HFFc6 (cell line): ENCODE data around the gene CDK14. TPM values are rescaled to one million over a fixed set of nuclear protein-coding genes. Genes with fewer than 3 reads are reported as not detected.

ENCODE experiments used
- DNase-seq: peaks from one replicate; pipeline ENCODE4 v3.0.0-alpha.2; 2018
- H3K27ac Mint-ChIP-seq: 2 replicates; pipeline ENCODE4 v1.8.0; 2020; ENCODE audit warnings: mild to moderate bottlenecking, mixed read lengths
- H3K27me3 Mint-ChIP-seq: 2 replicates; pipeline ENCODE4 v1.8.0; 2021; ENCODE audit warnings: mild to moderate bottlenecking, moderate library complexity, mixed read lengths; ENCODE audit not compliant: insufficient read depth
- H3K36me3 Mint-ChIP-seq: 2 replicates; pipeline ENCODE4 v1.8.0; 2021; ENCODE audit warnings: low read depth, mixed read lengths
- H3K4me1 Mint-ChIP-seq: 2 replicates; pipeline ENCODE4 v1.8.0; 2020; ENCODE audit warnings: low read depth, mixed read lengths
- H3K4me3 Mint-ChIP-seq: 2 replicates; pipeline ENCODE4 v1.8.0; 2020; ENCODE audit warnings: mild to moderate bottlenecking, moderate library complexity, mixed read lengths
- H3K9me3 Mint-ChIP-seq: 2 replicates; pipeline ENCODE4 v1.8.0; 2020; ENCODE audit warnings: mild to moderate bottlenecking, mixed read lengths
- CTCF ChIP-seq: fragments of 200-600 bp; sonication (generic); IDR thresholded peaks from 2 replicates; pipeline ENCODE4 v1.5.0; 2021; ENCODE audit warnings: antibody characterized with exemption, mild to moderate bottlenecking
- total RNA-seq, 6 experiments: library from RNA; stranded (reverse); fragmentation: NEBNext Ultra II Directional; extraction: Animal tissue kit (Norgen Biotek cat#: 25700); gene quantifications; 2 replicates in 1 of 6; 3 replicates in 5 of 6; pipeline ENCODE4 v1.2.3, GENCODE V29; 2021

The CDK14 gene
- total RNA-seq, 6 experiments from 2014 or later, result 18.4 to 28.6 (median 27.2) TPM

DNA sequence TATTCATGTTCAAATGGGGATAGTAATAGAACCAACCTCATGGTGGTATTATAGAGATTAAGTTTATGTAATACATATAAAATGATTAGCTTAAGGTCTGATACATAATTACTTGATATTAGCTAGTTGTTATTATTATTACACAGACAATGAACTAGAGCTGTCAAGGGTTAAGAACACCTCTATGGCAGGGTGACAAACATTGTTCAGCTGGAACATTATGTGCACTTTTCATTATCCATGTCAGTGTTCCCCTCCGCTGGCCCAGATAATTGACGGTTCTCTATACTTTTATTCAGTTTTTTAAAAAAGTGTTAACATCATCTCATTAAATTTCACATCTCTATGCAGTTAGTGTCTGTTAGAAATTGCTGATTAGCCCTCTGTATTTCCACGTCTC lies 142.1 kb downstream of the CDK14 start:
- Mint-ChIP-seq H3K9me3 (peaks cover 14% of the 10 kb centered on the region), H3K36me3 (peaks cover 19% of the 10 kb centered on the region), H3K4me1 (0 out of 2 replicates have a peak, but pooled peaks cover 5% of the 10 kb centered on the region), H3K27ac (no peak overlapping the region), H3K4me3 (no peak overlapping the region), H3K27me3 (no peaks in the 10 kb centered on the region)
- no peak for TF ChIP-seq CTCF
- no peak for DNase-seq

DNA sequence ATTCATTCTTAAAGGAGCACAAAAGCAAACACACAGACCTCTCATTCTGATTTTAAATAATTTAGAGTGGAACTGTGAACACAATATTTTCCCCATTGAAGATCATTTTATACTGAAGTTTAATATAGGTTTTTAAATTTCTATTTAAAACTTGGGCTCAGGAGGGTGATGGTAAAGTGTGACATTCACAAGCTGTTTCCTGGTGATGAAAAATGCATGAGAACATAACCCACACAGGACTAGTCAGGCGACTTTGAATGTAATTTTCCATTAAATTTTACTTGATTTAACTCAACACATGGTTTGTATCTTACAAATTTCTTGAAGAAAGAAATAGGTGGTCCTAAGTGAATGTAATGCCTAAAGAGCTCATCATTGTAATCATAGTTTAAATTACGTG lies 143.6 kb downstream of the CDK14 start:
- Mint-ChIP-seq H3K4me1 (0 out of 2 replicates have a peak, but pooled peaks cover 5% of the 10 kb centered on the region), H3K9me3 (no peaks in the 10 kb centered on the region), H3K4me3 (no peak overlapping the region), H3K27ac (no peak overlapping the region), H3K27me3 (no peaks in the 10 kb centered on the region), H3K36me3 (peaks cover 4% of the 10 kb centered on the region)
- no peak for TF ChIP-seq CTCF
- no peak for DNase-seq

- no peaks in the 10 kb centered on the region for H3K36me3 Mint-ChIP-seq
- TF ChIP-seq CTCF, result no peak
- no peak overlapping the region for H3K4me3 Mint-ChIP-seq
- no peak for DNase-seq
- H3K4me1 Mint-ChIP-seq, result 0 out of 2 replicates have a peak, but pooled peaks cover 5% of the 10 kb centered on the region
- no peaks in the 10 kb centered on the region for H3K27me3 Mint-ChIP-seq
- H3K27ac Mint-ChIP-seq, result no peak overlapping the region
- no peaks in the 10 kb centered on the region for H3K9me3 Mint-ChIP-seq
Observed at GRCh38 chr7:90740386-90740785, 144.3 kb downstream of the CDK14 start.

DNA sequence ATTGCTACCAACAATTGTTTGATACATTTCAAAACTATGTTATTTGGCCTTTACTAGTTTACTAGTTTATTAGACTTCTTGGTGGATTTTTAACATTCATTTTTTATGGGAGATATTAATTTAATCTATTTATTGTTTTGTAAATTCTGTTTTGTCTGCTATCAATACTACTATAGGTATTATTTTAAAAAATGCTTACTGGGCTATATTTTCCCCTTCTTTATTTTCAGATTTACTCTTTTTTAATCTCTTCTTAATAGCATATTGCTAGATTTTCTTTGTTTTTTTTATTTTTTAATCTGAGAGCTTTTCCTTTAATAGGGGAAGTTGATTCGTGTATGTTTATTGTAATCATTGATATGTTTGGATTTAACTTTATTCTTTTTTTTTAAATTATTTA lies 147.5 kb downstream of the CDK14 start:
- Mint-ChIP-seq H3K36me3 (no peaks in the 10 kb centered on the region), H3K27me3 (no peaks in the 10 kb centered on the region), H3K27ac (no peak overlapping the region), H3K9me3 (no peaks in the 10 kb centered on the region), H3K4me3 (no peak overlapping the region), H3K4me1 (peaks cover 16% of the 10 kb centered on the region)
- no peak for DNase-seq
- TF ChIP-seq CTCF, result no peak

- Mint-ChIP-seq H3K36me3 (peaks cover 9% of the 10 kb centered on the region), H3K9me3 (no peaks in the 10 kb centered on the region), H3K4me1 (peaks cover 49% of the 10 kb centered on the region), H3K4me3 (no peak overlapping the region), H3K27me3 (no peaks in the 10 kb centered on the region; the same call in 1 of the 2 replicates), H3K27ac (no peak overlapping the region)
- TF ChIP-seq CTCF, result no peak
- no peak for DNase-seq
Observed at GRCh38 chr7:90747516-90747915, 151.4 kb downstream of the CDK14 start.

DNA sequence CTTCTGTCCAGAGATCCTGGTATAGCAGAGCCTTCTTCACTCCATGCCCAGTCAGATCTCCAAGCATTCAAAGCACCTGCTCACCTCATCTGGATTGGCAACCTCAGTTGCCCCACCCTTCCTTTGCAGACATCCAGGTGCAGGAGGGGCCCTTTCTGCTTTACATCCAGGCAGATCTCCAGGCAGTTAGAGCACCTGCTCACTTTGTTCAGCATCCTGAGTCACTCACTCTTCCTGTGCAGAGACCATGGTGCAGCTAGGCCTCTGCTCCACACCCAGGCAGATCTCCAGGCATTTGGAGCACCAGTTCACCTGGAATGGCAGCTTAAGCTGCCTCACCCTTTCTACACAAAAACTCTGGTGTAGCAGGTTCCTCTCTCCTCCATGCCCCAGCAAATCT lies 153.1 kb downstream of the CDK14 start:
- Mint-ChIP-seq H3K36me3 (peaks cover 16% of the 10 kb centered on the region), H3K27me3 (no peaks in the 10 kb centered on the region; the same call in 1 of the 2 replicates), H3K9me3 (no peaks in the 10 kb centered on the region), H3K4me3 (no peak overlapping the region), H3K27ac (no peak overlapping the region), H3K4me1 (peaks cover 49% of the 10 kb centered on the region)
- no peak for DNase-seq
- no peak for TF ChIP-seq CTCF
